AG09319 (cell line): ENCODE measurements around the gene SLC7A1.
A peak's percentile ranks its signal among the peaks of the same experiment; 100 is the strongest.

Experiments used
- DNase-seq: peaks from one replicate; pipeline ENCODE4 v3.0.0-alpha.2; 2010; ENCODE audit warnings: low read depth; ENCODE audit errors: extremely low read depth
- CTCF ChIP-seq: IDR thresholded peaks from 2 replicates; pipeline ENCODE4 v1.5.1; 2011; ENCODE audit warnings: low read depth, mild to moderate bottlenecking, inconsistent platforms, low read length, moderate library complexity

SLC7A1 gene

GRCh38 chr13:29523199-29523961, 72.1 kb downstream of the SLC7A1 start:
- DNase-seq, result no peak
- TF ChIP-seq CTCF, result no peak

GRCh38 chr13:29522044-29522685, 73.3 kb downstream of the SLC7A1 start:
- no peak for TF ChIP-seq CTCF
- DNase-seq, result peak; percentile 93

DNA sequence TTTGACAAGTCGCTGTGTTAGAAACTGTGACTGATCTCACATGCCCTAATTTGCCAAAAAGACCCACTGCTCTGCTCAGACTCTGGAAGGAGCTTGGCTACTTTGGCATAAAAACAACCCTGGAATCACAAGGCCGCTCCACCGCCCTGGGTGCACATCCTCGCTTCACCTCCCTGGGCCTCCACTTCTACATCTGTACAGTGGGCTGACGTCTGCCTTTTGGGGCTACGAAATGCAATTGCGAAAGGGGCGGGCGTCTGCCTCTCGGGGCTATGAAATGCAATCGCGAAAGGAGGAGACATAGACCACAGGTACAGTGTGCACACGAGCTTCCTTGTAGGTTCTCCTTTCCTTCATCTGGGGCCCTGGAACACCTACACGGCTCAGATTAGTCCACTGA, 74.2 kb downstream of the SLC7A1 start:
- no peak for DNase-seq
- no peak for TF ChIP-seq CTCF

GRCh38 chr13:29520671-29521070, 74.8 kb downstream of the SLC7A1 start:
- DNase-seq, result peak; percentile 67
- no peak for TF ChIP-seq CTCF

DNA sequence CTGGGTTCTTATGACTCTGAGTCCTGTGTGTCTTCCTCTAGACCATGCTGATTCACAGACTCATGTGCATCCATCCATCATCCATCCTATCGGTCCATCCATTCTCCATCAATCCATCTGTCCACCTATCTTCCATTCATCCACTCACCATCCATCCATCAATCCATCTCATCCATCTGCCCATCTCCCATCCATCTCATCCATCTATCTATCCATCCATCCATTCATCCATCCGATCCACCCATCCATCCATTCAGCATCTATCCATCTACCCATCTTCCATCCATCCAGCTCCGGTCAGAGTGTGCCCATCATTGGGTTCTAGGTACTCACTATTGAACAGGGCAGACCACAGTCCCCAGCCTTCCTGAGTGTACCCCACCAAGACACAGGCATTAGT, 75.6 kb downstream of the SLC7A1 start:
- DNase-seq, result no peak
- TF ChIP-seq CTCF, result no peak

DNA sequence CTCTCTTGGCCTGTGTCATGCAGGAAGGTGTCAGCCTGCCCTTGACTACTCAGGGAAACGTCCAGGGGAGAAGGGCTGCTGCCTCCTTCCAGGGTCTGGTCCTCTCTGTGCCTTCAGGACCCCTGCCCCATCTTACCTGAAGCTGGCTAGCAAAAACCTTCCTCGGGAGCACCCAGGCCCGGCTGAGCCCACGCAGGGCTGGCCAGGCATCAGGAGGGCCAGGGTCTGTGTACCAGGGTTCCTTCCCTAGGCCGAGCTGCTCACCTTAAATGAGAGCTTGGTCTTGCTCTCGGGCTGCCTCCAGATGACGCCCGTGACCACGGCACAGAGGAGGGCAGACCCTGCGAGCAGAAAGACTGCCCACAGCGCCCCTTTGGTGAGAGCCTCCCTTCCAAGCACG, 78.6 kb downstream of the SLC7A1 start:
- no peak for TF ChIP-seq CTCF
- DNase-seq, result no peak

DNA sequence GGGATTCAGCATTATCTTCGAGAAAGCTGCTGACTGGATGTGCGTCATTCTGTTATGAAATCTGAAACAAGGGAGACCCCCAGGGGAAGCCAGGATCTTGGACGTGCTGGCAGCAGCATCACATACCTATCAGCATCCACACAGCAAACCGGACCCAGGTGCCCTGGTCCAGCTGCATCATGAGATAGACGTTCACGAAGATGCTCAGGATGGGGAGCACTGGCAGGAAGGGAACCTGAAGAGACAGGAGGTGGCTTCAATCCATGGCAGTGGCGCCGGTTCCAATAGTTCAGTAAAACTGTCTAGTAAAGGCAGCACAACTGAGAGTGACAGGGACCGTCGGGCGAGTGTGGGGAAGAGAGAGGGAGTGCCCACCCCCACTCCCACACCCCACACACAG, 79.5 kb downstream of the SLC7A1 start:
- no peak for TF ChIP-seq CTCF

More for the DNA sequence above, 79.5 kb downstream of the SLC7A1 start:
- no peak for DNase-seq
